ENCODE data around the gene FBXO36. TPM values are rescaled to one million over a fixed set of nuclear protein-coding genes. Genes with fewer than 3 reads are reported as not detected.
A peak's percentile ranks its signal among the peaks of the same experiment; 100 is the strongest.

FBXO36 gene
- 1 to 10 TPM in 2 of 4 donors, under 1 TPM in 2; 0.64 to 2.2 (median 0.98) TPM for total RNA-seq

- Histone ChIP-seq H3K27ac (peak within 1 kb of the TSS; percentile 97 to 100 (median 100)), H3K27me3 (no peaks in the 10 kb centered on the region), H3K4me3 (peak within 1 kb of the TSS; percentile 73 to 99 (median 92)), H3K36me3 (no peaks in the 10 kb centered on the region), H3K4me1 (peaks cover 28 to 29% of the 10 kb centered on the region in 2 donors), H3K9me3 (no peaks in the 10 kb centered on the region)
- in situ Hi-C loops (cut with MboI; ENCODE audit: low sequenced_read_pairs in 4 of 4) (no loop called here), intact Hi-C loops (cut with DNase I; ENCODE audit: low total_unique reads) (loop anchor here (5.0 kb wide), 2 partner anchors 140 to 1135 kb away; partner anchors contain the start of gene PSMD1)
- DNase-seq (peak; percentile 14 to 35), ATAC-seq (peak; percentile 79 to 84)
- TF ChIP-seq CTCF (IDR thresholded peaks at IDR 0.05 in 4 of 5, conservative IDR thresholded peaks at IDR 0.05 in 1 of 5) = no peak
- no peak for TF ChIP-seq POLR2A (IDR thresholded peaks at IDR 0.05)
These were observed at the start of gene FBXO36 for GRCh38 chr2:229922449-229923386. TSS of gene FBXO36 (plus strand) at chr2:229922503. CDS start at chr2:229922514, 11 bp downstream.

GRCh38 chr2:229873123-229873581, 49.2 kb upstream of the FBXO36 start:
- intact Hi-C loops (cut with DNase I; ENCODE audit: low total_unique reads) (no loop called here), in situ Hi-C loops (cut with MboI; ENCODE audit: low sequenced_read_pairs in 4 of 4) (no loop called here)
- H3K36me3 ChIP-seq = peaks cover 0 to 7% of the 10 kb centered on the region in 2 donors
- no peak overlapping the region for H3K27ac ChIP-seq
- ATAC-seq (no peak), DNase-seq (no peak)
- no peak overlapping the region for H3K4me3 ChIP-seq
- no peak for TF ChIP-seq CTCF (IDR thresholded peaks at IDR 0.05 in 4 of 5, conservative IDR thresholded peaks at IDR 0.05 in 1 of 5)
- no peak for TF ChIP-seq POLR2A (IDR thresholded peaks at IDR 0.05)
- H3K9me3 ChIP-seq = no peaks in the 10 kb centered on the region
- peaks cover 40 to 47% of the 10 kb centered on the region in 2 donors for H3K4me1 ChIP-seq
- H3K27me3 ChIP-seq = no peaks in the 10 kb centered on the region

GRCh38 chr2:229874647-229875046, 47.7 kb upstream of the FBXO36 start:
- DNase-seq (no peak), ATAC-seq (no peak)
- peaks cover 25 to 32% of the 10 kb centered on the region in 2 donors for H3K4me1 ChIP-seq
- H3K36me3 ChIP-seq = peaks cover 0 to 22% of the 10 kb centered on the region in 2 donors
- H3K27ac ChIP-seq = no peak overlapping the region
- no peak overlapping the region for H3K4me3 ChIP-seq
- intact Hi-C loops (cut with DNase I; ENCODE audit: low total_unique reads) (no loop called here), in situ Hi-C loops (cut with MboI; ENCODE audit: low sequenced_read_pairs in 4 of 4) (no loop called here)
- TF ChIP-seq CTCF (IDR thresholded peaks at IDR 0.05 in 4 of 5, conservative IDR thresholded peaks at IDR 0.05 in 1 of 5) (no peak), POLR2A (IDR thresholded peaks at IDR 0.05) (no peak)
- H3K27me3 ChIP-seq = no peaks in the 10 kb centered on the region
- no peaks in the 10 kb centered on the region for H3K9me3 ChIP-seq

- Histone ChIP-seq H3K4me3 (no peak overlapping the region), H3K9me3 (no peaks in the 10 kb centered on the region), H3K36me3 (peaks cover 0 to 24% of the 10 kb centered on the region in 2 donors), H3K27me3 (no peaks in the 10 kb centered on the region), H3K27ac (no peak overlapping the region), H3K4me1 (peaks cover 18 to 24% of the 10 kb centered on the region in 2 donors)
- in situ Hi-C loops (cut with MboI; ENCODE audit: low sequenced_read_pairs in 4 of 4) (no loop called here), intact Hi-C loops (cut with DNase I; ENCODE audit: low total_unique reads) (no loop called here)
- no peak for ATAC-seq
- DNase-seq = no peak
- TF ChIP-seq POLR2A (IDR thresholded peaks at IDR 0.05) (no peak), CTCF (IDR thresholded peaks at IDR 0.05 in 4 of 5, conservative IDR thresholded peaks at IDR 0.05 in 1 of 5) (no peak)
These were observed 46.8 kb upstream of the FBXO36 start for GRCh38 chr2:229875549-229875948.

Measured in gastrocnemius medialis (tissue), 4 donors.